ENCODE measurements around the gene PFN3. TPM values are rescaled to one million over a fixed set of nuclear protein-coding genes. Genes with fewer than 3 reads are reported as not detected.

PFN3 gene
- total and polyA plus RNA-seq, 8 donors, result not detected

- no peaks in the 10 kb centered on the region for H3K36me3 ChIP-seq
- WGBS, 2 donors, result 7% methylated on average over 53 to 55 of the region's 55 CpGs
- ATAC-seq (peak; percentile 97 to 99 (median 98)), FAIRE-seq (no peak), DNase-seq (peak; percentile 89 to 95 (median 94))
- H3K4me3 ChIP-seq, result peak within 1 kb of the TSS; percentile 67 to 83 (median 78)
- peak within 1 kb of the TSS; percentile 84 to 94 (median 89) for H3K27ac ChIP-seq
- H3K27me3 ChIP-seq, result no peaks in the 10 kb centered on the region
- H3K4me1 ChIP-seq, result peaks cover 8 to 36% (median 12%) of the 10 kb centered on the region in 3 donors
- TF ChIP-seq, protein P1, sequence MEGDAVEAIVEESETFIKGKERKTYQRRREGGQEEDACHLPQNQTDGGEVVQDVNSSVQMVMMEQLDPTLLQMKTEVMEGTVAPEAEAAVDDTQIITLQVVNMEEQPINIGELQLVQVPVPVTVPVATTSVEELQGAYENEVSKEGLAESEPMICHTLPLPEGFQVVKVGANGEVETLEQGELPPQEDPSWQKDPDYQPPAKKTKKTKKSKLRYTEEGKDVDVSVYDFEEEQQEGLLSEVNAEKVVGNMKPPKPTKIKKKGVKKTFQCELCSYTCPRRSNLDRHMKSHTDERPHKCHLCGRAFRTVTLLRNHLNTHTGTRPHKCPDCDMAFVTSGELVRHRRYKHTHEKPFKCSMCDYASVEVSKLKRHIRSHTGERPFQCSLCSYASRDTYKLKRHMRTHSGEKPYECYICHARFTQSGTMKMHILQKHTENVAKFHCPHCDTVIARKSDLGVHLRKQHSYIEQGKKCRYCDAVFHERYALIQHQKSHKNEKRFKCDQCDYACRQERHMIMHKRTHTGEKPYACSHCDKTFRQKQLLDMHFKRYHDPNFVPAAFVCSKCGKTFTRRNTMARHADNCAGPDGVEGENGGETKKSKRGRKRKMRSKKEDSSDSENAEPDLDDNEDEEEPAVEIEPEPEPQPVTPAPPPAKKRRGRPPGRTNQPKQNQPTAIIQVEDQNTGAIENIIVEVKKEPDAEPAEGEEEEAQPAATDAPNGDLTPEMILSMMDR (IDR thresholded peaks at IDR 0.05), result no peak
- intact Hi-C loops (cut with DNase I), result no loop called here
- no peaks in the 10 kb centered on the region for H3K9me3 ChIP-seq
Observed at GRCh38 chr5:177351392-177352329, 48.8 kb downstream of the PFN3 start, which contains the start of gene LMAN2. Gene LMAN2 (minus strand): TSS chr5:177351668. CDS start chr5:177351647, 21 bp downstream.

GRCh38 chr5:177350776-177351391 is 49.6 kb downstream of the PFN3 start:
- peak overlapping the region; percentile 67 to 83 (median 78) for H3K4me3 ChIP-seq
- peak overlapping the region; percentile 84 to 94 (median 89) for H3K27ac ChIP-seq
- H3K4me1 ChIP-seq, result peaks cover 8 to 39% (median 12%) of the 10 kb centered on the region in 3 donors
- peak in 3 of 6 donors; percentile 43 to 52 (median 49) for DNase-seq
- whole genome bisulfite sequencing, 2 donors, result 4% methylated on average over 19 of the region's 19 CpGs
- intact Hi-C loops (cut with DNase I), result no loop called here
- FAIRE-seq, result no peak
- no peaks in the 10 kb centered on the region for H3K9me3 ChIP-seq
- H3K27me3 ChIP-seq, result no peaks in the 10 kb centered on the region
- TF ChIP-seq, protein P1 (IDR thresholded peaks at IDR 0.05), result no peak
- ATAC-seq, result peak; percentile 2 to 10 (median 3)
- H3K36me3 ChIP-seq, result no peaks in the 10 kb centered on the region

Other genes starting within 250 kb of the PFN3 start
- gene RAB24, start 96.9 kb downstream of the PFN3 start, total RNA-seq, result 10 to 100 TPM; 34.5 to 43.1 (median 37.7) TPM
- gene RAB24, start 96.9 kb downstream of the PFN3 start, polyA plus RNA-seq, result 100 to 1,000 TPM; 125 to 160 TPM
- 100 to 1,000 TPM in 4 of 6 donors, 10 to 100 TPM in 2; 77.8 to 153 (median 127) TPM for gene PRELID1, start 96.9 kb downstream of the PFN3 start, total RNA-seq
- gene PRELID1, start 96.9 kb downstream of the PFN3 start, polyA plus RNA-seq, result 100 to 1,000 TPM in 1 of 2 donors, 10 to 100 TPM in 1; 98.6 to 134 TPM
- 1 to 10 TPM; 3.0 to 7.1 (median 5.4) TPM for gene MXD3, start 88.8 kb downstream of the PFN3 start, total RNA-seq
- gene MXD3, start 88.8 kb downstream of the PFN3 start, polyA plus RNA-seq, result 10 to 100 TPM; 34.2 to 55.0 TPM
- 100 to 1,000 TPM in 2 of 6 donors, 10 to 100 TPM in 4; 71.1 to 128 (median 92.6) TPM for gene LMAN2, start 49.0 kb downstream of the PFN3 start, total RNA-seq
- 100 to 1,000 TPM in 1 of 2 donors, 10 to 100 TPM in 1; 80.7 to 110 TPM for gene LMAN2, start 49.0 kb downstream of the PFN3 start, polyA plus RNA-seq
- 10 to 100 TPM in 4 of 6 donors, 1 to 10 TPM in 2; 7.0 to 15.7 (median 11.3) TPM for gene RGS14, start 42.7 kb downstream of the PFN3 start, total RNA-seq
- 10 to 100 TPM; 24.7 to 30.9 TPM for gene RGS14, start 42.7 kb downstream of the PFN3 start, polyA plus RNA-seq
- gene SLC34A1, start 16.2 kb downstream of the PFN3 start, total RNA-seq, result not detected
- gene SLC34A1, start 16.2 kb downstream of the PFN3 start, polyA plus RNA-seq, result not detected
- gene F12, start 8.9 kb upstream of the PFN3 start, total RNA-seq, result 1 to 10 TPM in 5 of 6 donors, under 1 TPM in 1; 0.83 to 2.6 (median 1.8) TPM
- 1 to 10 TPM; 1.1 to 2.2 TPM for gene F12, start 8.9 kb upstream of the PFN3 start, polyA plus RNA-seq
- gene GRK6, start 26.0 kb upstream of the PFN3 start, total RNA-seq, result 10 to 100 TPM; 10.6 to 14.5 (median 12.3) TPM
- gene GRK6, start 26.0 kb upstream of the PFN3 start, polyA plus RNA-seq, result 1 to 10 TPM; 7.2 to 7.6 TPM
- gene PRR7, start 46.2 kb upstream of the PFN3 start, total RNA-seq, result 1 to 10 TPM; 1.7 to 3.5 (median 2.5) TPM
- gene PRR7, start 46.2 kb upstream of the PFN3 start, polyA plus RNA-seq, result 1 to 10 TPM; 2.8 to 3.2 TPM
- gene DBN1, start 73.0 kb upstream of the PFN3 start, total RNA-seq, result 10 to 100 TPM; 10.2 to 38.2 (median 15.7) TPM
- gene DBN1, start 73.0 kb upstream of the PFN3 start, polyA plus RNA-seq, result 10 to 100 TPM; 17.1 to 29.2 TPM
- 10 to 100 TPM in 2 of 6 donors, 1 to 10 TPM in 4; 3.9 to 39.9 (median 8.7) TPM for gene PDLIM7, start 96.9 kb upstream of the PFN3 start, total RNA-seq
- gene PDLIM7, start 96.9 kb upstream of the PFN3 start, polyA plus RNA-seq, result 10 to 100 TPM; 23.2 to 38.0 TPM
- gene DOK3, start 109.2 kb upstream of the PFN3 start, total RNA-seq, result 10 to 100 TPM in 1 of 6 donors, 1 to 10 TPM in 4, under 1 TPM in 1; 0.98 to 11.4 (median 4.3) TPM
- 1 to 10 TPM; 3.9 to 6.5 TPM for gene DOK3, start 109.2 kb upstream of the PFN3 start, polyA plus RNA-seq
- gene DDX41, start 116.3 kb upstream of the PFN3 start, total RNA-seq, result 10 to 100 TPM; 24.3 to 47.4 (median 39.4) TPM
- 10 to 100 TPM; 68.3 to 88.1 TPM for gene DDX41, start 116.3 kb upstream of the PFN3 start, polyA plus RNA-seq
- gene FAM193B, start 153.9 kb upstream of the PFN3 start, total RNA-seq, result 10 to 100 TPM; 30.1 to 79.7 (median 41.8) TPM
- gene FAM193B, start 153.9 kb upstream of the PFN3 start, polyA plus RNA-seq, result 100 to 1,000 TPM; 399 to 519 TPM
- 100 to 1,000 TPM in 5 of 6 donors, 10 to 100 TPM in 1; 99.1 to 167 (median 124) TPM for gene TMED9, start 191.5 kb upstream of the PFN3 start, total RNA-seq
- 100 to 1,000 TPM; 105 to 113 TPM for gene TMED9, start 191.5 kb upstream of the PFN3 start, polyA plus RNA-seq
- 10 to 100 TPM; 12.6 to 20.3 (median 15.8) TPM for gene B4GALT7, start 199.5 kb upstream of the PFN3 start, total RNA-seq
- 10 to 100 TPM; 44.6 to 51.0 TPM for gene B4GALT7, start 199.5 kb upstream of the PFN3 start, polyA plus RNA-seq

All from pancreas (tissue), 10 donors.